HepG2 (cell line): ENCODE measurements around the gene NHLH2. TPM values are rescaled to one million over a fixed set of nuclear protein-coding genes. Genes with fewer than 3 reads are reported as not detected.

Source experiments
- ATAC-seq: fragments of 200-7000 bp; cut with Tn5 transposase; 3 replicates; pipeline ENCODE4 v1.9.1; 2020; ENCODE audit warnings: mild to moderate bottlenecking, moderate library complexity
- BruUV-seq: library from RNA; stranded (reverse); fragments of 400-500 nt; replicated peaks from 2 replicates; lab custom pipeline; 2021; lab: Mats Ljungman, UMichigan
- CTCF ChIA-PET: fragments of 300-600 bp; formaldehyde crosslinking; extraction: SDS; loops from one replicate; lab custom pipeline; 2021; ENCODE audit warnings: low total read pairs, inconsistent platforms, low intra/inter-chr PET ratio; lab: Yijun Ruan, JAX
- POLR2A ChIA-PET: fragments of 350-600 bp; sonication (Branson Sonifier 250); formaldehyde crosslinking; loops from one replicate; lab custom pipeline; 2020; ENCODE audit warnings: antibody characterized with exemption, inconsistent platforms; lab: Yijun Ruan, JAX
- DNase-seq: peaks from one replicate; pipeline ENCODE4 v3.0.0-alpha.2; 2015; ENCODE audit warnings: low spot score
- FAIRE-seq: peaks from 3 replicates; lab custom pipeline; 2011; peaks lifted over from hg19 to GRCh38; lab: Jason Lieb, UNC
- H2AFZ ChIP-seq: one replicate; pipeline ENCODE4 v1.6.1; 2011; ENCODE audit warnings: low read length, inconsistent platforms
- H3K27ac ChIP-seq: fragments of 300-600 bp; 3 replicates; pipeline ENCODE4 v1.8.0; 2011; ENCODE audit warnings: mixed run types, mild to moderate bottlenecking, mixed read lengths, low read length, inconsistent platforms; ENCODE audit not compliant: insufficient read depth; ENCODE audit errors: extremely low read length
- H3K27me3 ChIP-seq, 2 experiments: fragments of 200-600 bp in 1 of 2; 2 replicates in 1 of 2; 3 replicates in 1 of 2; pipeline versions ENCODE4 v1.6.0 to v1.8.0; 2011; ENCODE audit warnings: low read length in 2 of 2, mild to moderate bottlenecking in 2 of 2, moderate library complexity in 2 of 2, inconsistent platforms in 1 of 2; ENCODE audit not compliant: insufficient read depth in 2 of 2, control insufficient read depth in 1 of 2
- H3K36me3 ChIP-seq, 2 experiments: fragments of 200-600 bp in 1 of 2; replicated peaks in 1 of 2; 2 replicates in 1 of 2; 3 replicates in 1 of 2; pipeline versions ENCODE4 v1.5.1 to v1.8.0; 2011; ENCODE audit warnings: low read length in 2 of 2, inconsistent platforms in 1 of 2; ENCODE audit not compliant: insufficient read depth in 2 of 2, control insufficient read depth in 1 of 2
- H3K4me1 ChIP-seq: 2 replicates; pipeline ENCODE4 v1.5.1; 2012; ENCODE audit warnings: low read length, inconsistent platforms; ENCODE audit not compliant: insufficient read depth
- H3K4me2 ChIP-seq: 2 replicates; pipeline ENCODE4 v1.6.0; 2011; ENCODE audit warnings: low read depth, low read length, inconsistent platforms
- H3K4me3 ChIP-seq, 3 experiments: fragments of 200-600 bp in 1 of 3; sonication (generic), shearing (Covaris generic) in 1 of 3; replicated peaks in 1 of 3; 2 replicates each; pipeline ENCODE4 v1.5.1; 2011 to 2016; ENCODE audit warnings: low read length in 3 of 3, inconsistent platforms in 2 of 3, low read depth in 2 of 3, mild to moderate bottlenecking in 2 of 3, control low read depth in 1 of 3, mixed read lengths in 1 of 3; ENCODE audit not compliant: insufficient read depth in 1 of 3
- H3K79me2 ChIP-seq: one replicate; pipeline ENCODE4 v1.6.1; 2011; ENCODE audit warnings: low read length, inconsistent platforms; ENCODE audit not compliant: insufficient read depth
- H3K9ac ChIP-seq: 2 replicates; pipeline ENCODE4 v1.6.0; 2011; ENCODE audit warnings: mild to moderate bottlenecking, low read depth, low read length, inconsistent platforms; ENCODE audit not compliant: insufficient read depth
- H3K9me3 ChIP-seq: 2 replicates; pipeline ENCODE4 v1.5.1; 2012; ENCODE audit warnings: mild to moderate bottlenecking, low read length
- H4K20me1 ChIP-seq: 2 replicates; pipeline ENCODE4 v1.6.0; 2011; ENCODE audit warnings: inconsistent platforms, mild to moderate bottlenecking, low read length, moderate library complexity; ENCODE audit not compliant: insufficient read depth
- GABPA ChIP-seq, 2 experiments: IDR thresholded peaks; 2 replicates each; pipeline ENCODE4 v1.6.1; 2011 to 2016; ENCODE audit warnings: low read depth in 2 of 2, low read length in 1 of 2, missing biosample characterization in 1 of 2, missing genetic modification characterization in 1 of 2
- HINFP ChIP-seq: sonication (generic); formaldehyde crosslinking; IDR thresholded peaks from 2 replicates; pipeline ENCODE4 v1.4.0; 2020; ENCODE audit warnings: low read depth, mild to moderate bottlenecking, missing genetic modification reagents
- KDM6A ChIP-seq: IDR thresholded peaks from 2 replicates; pipeline ENCODE4 v1.6.1; 2016; ENCODE audit warnings: low read depth
- MAFG ChIP-seq: sonication (generic); formaldehyde crosslinking; IDR thresholded peaks from 2 replicates; pipeline ENCODE4 v1.5.1; 2020; ENCODE audit warnings: mild to moderate bottlenecking, missing genetic modification reagents
- SNAPC5 ChIP-seq: sonication (generic); formaldehyde crosslinking; IDR thresholded peaks from 2 replicates; pipeline ENCODE4 v1.8.1; 2023; ENCODE audit warnings: mild to moderate bottlenecking, missing genetic modification reagents, borderline replicate concordance
- SP1 ChIP-seq, 2 experiments: fragments of 450-650 bp in 1 of 2; sonication (generic) in 1 of 2; formaldehyde crosslinking in 1 of 2; IDR thresholded peaks; 2 replicates each; pipeline versions ENCODE4 v1.4.0 to v1.6.1; 2016 to 2020; ENCODE audit warnings: missing genetic modification reagents in 1 of 2
- ZBTB37 ChIP-seq: sonication (generic); formaldehyde crosslinking; IDR thresholded peaks from 2 replicates; pipeline ENCODE4 v1.4.0; 2020; ENCODE audit warnings: mild to moderate bottlenecking, missing genetic modification reagents
- WGBS: methylation state at CpG from one replicate; pipeline ENCODE4 v1.1.6; 2017; ENCODE audit warnings: low lambda C conversion rate; 5-methylcytosine and 5-hydroxymethylcytosine counted together
- in situ Hi-C: cut with HindIII; loops from 2 replicates; pipeline ENCODE4 v1.10.0; 2017; ENCODE audit warnings: low pct_unique_long_range_greater_than_20kb; ENCODE audit not compliant: extremely low pct_ligation_motif_present
- intact Hi-C: fragments of 100-400 bp; cut with micrococcal nuclease; formaldehyde crosslinking; loops from one replicate; pipeline ENCODE4 v1.10.0; 2022; ENCODE audit not compliant: unreplicated experiment
- polyA plus RNA-seq, 8 experiments: library from polyadenylated mRNA; depleted of rRNA in 3 of 8; stranded (reverse) in 7 of 8; unstranded in 1 of 8; fragments of >200 nt; fragmentation: Illumina TruSeq in 4 of 8; extraction: Trizol in 4 of 8; gene quantifications; 2 replicates each; pipeline versions ENCODE4 v1.2.1 to v1.2.3, GENCODE V29; 2011 to 2016; ENCODE audit warnings: low read depth in 4 of 8, missing spikeins in 1 of 8, mixed read lengths in 1 of 8; ENCODE audit not compliant: insufficient read depth in 1 of 8
- total RNA-seq, 5 experiments: library from RNA; depleted of rRNA; stranded (reverse); fragments of >200 nt; fragmentation: Illumina TruSeq; extraction: Trizol; gene quantifications; 2 replicates each; pipeline ENCODE4 v1.2.3, GENCODE V29; 2016; ENCODE audit warnings: low read depth in 1 of 5

NHLH2 gene
- total and polyA plus RNA-seq, 2 of the 13 experiments (the other 11 are each of a cell fraction or from before 2014, with no cell fraction given): not detected

GRCh38 chr1:115811140-115811828, 29.6 kb downstream of the NHLH2 start:
- no peak overlapping the region for H2AFZ ChIP-seq
- H3K27ac ChIP-seq: no peak overlapping the region
- H3K9me3 ChIP-seq: no peaks in the 10 kb centered on the region
- no peaks in the 10 kb centered on the region for H4K20me1 ChIP-seq
- ChIA-PET POLR2A (no interaction called here), CTCF (no interaction called here)
- TF ChIP-seq GABPA (IDR thresholded peaks at IDR 0.05; ENCODE audit: low read depth, low read length): no peak
- TF ChIP-seq GABPA (CRISPR knock-in tag; IDR thresholded peaks at IDR 0.05; ENCODE audit: low read depth): 0 out of 2 replicates have a peak, but pooled peaks have one; percentile 17
- no peak for TF ChIP-seq MAFG (CRISPR knock-in tag)
- no peak for TF ChIP-seq HINFP (CRISPR knock-in tag)
- TF ChIP-seq SP1 (IDR thresholded peaks at IDR 0.05): no peak
- no peak for TF ChIP-seq SP1 (CRISPR knock-in tag; IDR thresholded peaks at IDR 0.05)
- TF ChIP-seq KDM6A (CRISPR knock-in tag): no peak
- no peak for TF ChIP-seq ZBTB37 (CRISPR knock-in tag)
- no peak for TF ChIP-seq SNAPC5 (CRISPR knock-in tag)
- WGBS: 0% methylated on average over 3 of the region's 3 CpGs
- DNase-seq (no peak), FAIRE-seq (no peak), ATAC-seq (no peak)
- no peaks in the 10 kb centered on the region for H3K36me3 ChIP-seq
- peaks cover 7% of the 10 kb centered on the region; the same call in 1 of the 2 replicates for H3K4me1 ChIP-seq
- H3K27me3 ChIP-seq: no peaks in the 10 kb centered on the region
- intact Hi-C loops: no loop called here
- no peak overlapping the region for H3K4me3 ChIP-seq
- no peak overlapping the region for H3K4me2 ChIP-seq
- H3K79me2 ChIP-seq: no peaks in the 10 kb centered on the region
- BruUV-seq: no TSS peak
- in situ Hi-C loops: no loop called here
- H3K9ac ChIP-seq: no peak overlapping the region
